AG09309 (cell line): ENCODE results near the gene LARGE1.

Experiments
- DNase-seq: peaks from one replicate; pipeline ENCODE4 v3.0.0-alpha.2; 2010; ENCODE audit warnings: low read depth
- H3K4me3 ChIP-seq: 2 replicates; pipeline ENCODE4 v1.5.1; 2011; ENCODE audit warnings: mild to moderate bottlenecking, low read depth, low read length, moderate library complexity; ENCODE audit not compliant: control insufficient read depth
- CTCF ChIP-seq: IDR thresholded peaks from 2 replicates; pipeline ENCODE4 v1.5.1; 2011; ENCODE audit warnings: mild to moderate bottlenecking, low read depth, low read length, inconsistent platforms; ENCODE audit not compliant: insufficient read depth, control insufficient read depth; ENCODE audit errors: missing control alignments

Gene LARGE1

GRCh38 chr22:33625959-33626358 is 294.3 kb downstream of the LARGE1 start:
- H3K4me3 ChIP-seq: no peak overlapping the region
- no peak for DNase-seq
- TF ChIP-seq CTCF: no peak

- H3K4me3 ChIP-seq: no peak overlapping the region
- no peak for TF ChIP-seq CTCF
- DNase-seq: no peak
These were observed 300.2 kb downstream of the LARGE1 start for GRCh38 chr22:33620085-33620484.

GRCh38 chr22:33606504-33606903 is 313.8 kb downstream of the LARGE1 start:
- no peak overlapping the region for H3K4me3 ChIP-seq
- DNase-seq: no peak
- no peak for TF ChIP-seq CTCF

GRCh38 chr22:33605666-33606065 is 314.6 kb downstream of the LARGE1 start:
- TF ChIP-seq CTCF: no peak
- no peak overlapping the region for H3K4me3 ChIP-seq
- no peak for DNase-seq

GRCh38 chr22:33605221-33605620 is 315.1 kb downstream of the LARGE1 start:
- no peak overlapping the region for H3K4me3 ChIP-seq
- no peak for TF ChIP-seq CTCF
- DNase-seq: peak; percentile 37

GRCh38 chr22:33601062-33601461 is 319.2 kb downstream of the LARGE1 start:
- no peak for DNase-seq
- H3K4me3 ChIP-seq: no peak overlapping the region
- TF ChIP-seq CTCF: no peak

GRCh38 chr22:33600595-33600994 is 319.7 kb downstream of the LARGE1 start:
- no peak for TF ChIP-seq CTCF
- DNase-seq: no peak
- no peak overlapping the region for H3K4me3 ChIP-seq
